NT2/D1 (cell line): ENCODE results near the gene FAM110A.
"Not testable (repeated sequence)": the region's sequence is repeated elsewhere in the genome, so short reads cannot be mapped to it uniquely, and the experiment has no call there.

Experiments
- DNase-seq: peaks from one replicate; pipeline ENCODE4 v3.0.0-alpha.2; 2011; ENCODE audit warnings: low read depth, low spot score
- H3K27me3 ChIP-seq: 2 replicates; pipeline ENCODE4 v1.6.0; 2011; ENCODE audit warnings: mild to moderate bottlenecking; ENCODE audit not compliant: insufficient read length, insufficient read depth
- H3K36me3 ChIP-seq: 2 replicates; pipeline ENCODE4 v1.6.1; 2011; ENCODE audit warnings: mild to moderate bottlenecking, low read length, mixed read lengths; ENCODE audit not compliant: insufficient read depth, insufficient read length
- H3K4me1 ChIP-seq: 2 replicates; pipeline ENCODE4 v1.5.1; 2011; ENCODE audit not compliant: insufficient read depth, insufficient read length
- H3K4me3 ChIP-seq: 2 replicates; pipeline ENCODE4 v1.5.1; 2011; ENCODE audit warnings: low read depth; ENCODE audit not compliant: insufficient read length
- H3K9ac ChIP-seq: 2 replicates; pipeline ENCODE4 v1.6.0; 2011; ENCODE audit warnings: low read depth; ENCODE audit not compliant: insufficient read length
- H3K9me3 ChIP-seq: 2 replicates; pipeline ENCODE4 v1.5.1; 2011; ENCODE audit warnings: mild to moderate bottlenecking, low read length; ENCODE audit not compliant: insufficient read depth
- SUZ12 ChIP-seq: IDR thresholded peaks from 2 replicates; pipeline ENCODE4 v1.6.1; 2011; ENCODE audit not compliant: insufficient read length, insufficient read depth; ENCODE audit errors: extremely low read depth
- YY1 ChIP-seq: IDR thresholded peaks from 2 replicates; pipeline ENCODE4 v1.6.1; 2011; ENCODE audit not compliant: insufficient read length, insufficient read depth
- ZNF274 ChIP-seq: IDR thresholded peaks from 2 replicates; pipeline ENCODE4 v1.6.1; 2011; ENCODE audit warnings: mild to moderate bottlenecking, low read depth, low read length

Gene FAM110A

DNA sequence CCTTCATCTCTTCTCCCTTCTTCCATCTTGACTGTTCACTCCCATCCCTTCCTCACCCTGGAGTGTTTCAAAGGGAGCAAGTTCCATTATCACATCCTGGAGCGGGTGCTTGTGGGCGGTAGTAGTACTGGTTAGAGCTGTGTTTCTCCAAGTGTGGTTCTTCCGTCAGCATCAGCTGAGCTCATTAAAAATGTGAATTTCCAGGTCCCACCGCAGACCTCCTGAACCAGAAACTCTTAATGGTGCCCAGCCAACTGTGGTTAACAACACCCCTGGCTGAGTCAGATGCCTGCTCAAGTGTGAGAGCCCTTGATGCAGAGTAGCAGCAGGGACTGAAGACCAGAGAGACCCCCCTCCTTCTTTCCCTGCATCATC lies 58.2 kb downstream of the FAM110A start:
- TF ChIP-seq ZNF274 = no peak
- no peak for TF ChIP-seq YY1
- TF ChIP-seq SUZ12 = no peak
- no peak for DNase-seq
- Histone ChIP-seq H3K27me3 (peaks cover 4% of the 10 kb centered on the region), H3K9ac (no peak overlapping the region), H3K4me1 (no peaks in the 10 kb centered on the region), H3K9me3 (no peaks in the 10 kb centered on the region; the same call in 1 of the 2 replicates), H3K36me3 (no peaks in the 10 kb centered on the region), H3K4me3 (no peak overlapping the region)

DNA sequence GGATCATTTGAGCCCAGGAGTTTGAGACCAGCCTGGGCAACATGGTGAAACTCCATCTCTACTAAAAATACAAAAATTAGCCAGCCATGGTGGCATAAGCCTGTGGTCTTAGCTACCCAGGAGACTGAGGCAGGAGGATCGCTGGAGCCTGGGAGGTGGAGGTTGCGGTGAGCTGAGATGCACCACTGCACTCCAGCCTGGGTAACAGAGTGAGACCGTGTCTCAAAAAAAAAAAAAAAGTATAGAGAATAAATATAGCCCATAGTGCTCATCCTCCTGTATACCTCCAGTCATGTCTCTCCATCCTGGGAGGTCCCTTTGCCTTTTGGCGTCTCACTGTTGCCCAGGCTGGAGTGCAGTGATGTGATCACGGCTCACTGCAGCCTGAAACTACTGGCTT lies 58.9 kb downstream of the FAM110A start:
- not testable (repeated sequence) for H3K27me3 ChIP-seq, H3K4me1 ChIP-seq, DNase-seq, H3K36me3 ChIP-seq, H3K9me3 ChIP-seq, H3K4me3 ChIP-seq, H3K9ac ChIP-seq
